Mucosa of stomach (tissue), 1 donor: ENCODE results near the gene S1PR3.

ENCODE experiments used
- H3K27me3 ChIP-seq: one replicate; pipeline ENCODE4 v1.7.0; 2013; ENCODE audit warnings: mild to moderate bottlenecking, low read length; ENCODE audit not compliant: control insufficient read depth, insufficient read depth
- H3K36me3 ChIP-seq: one replicate; pipeline ENCODE4 v1.7.0; 2013; ENCODE audit warnings: low read length; ENCODE audit not compliant: control insufficient read depth, insufficient read depth
- H3K4me1 ChIP-seq: one replicate; pipeline ENCODE4 v1.7.0; 2013; ENCODE audit warnings: mild to moderate bottlenecking, low read length; ENCODE audit not compliant: control insufficient read depth, insufficient read depth
- H3K4me3 ChIP-seq: one replicate; pipeline ENCODE4 v1.7.0; 2013; ENCODE audit warnings: low read length
- H3K9ac ChIP-seq: one replicate; pipeline ENCODE4 v1.7.0; 2013; ENCODE audit warnings: mild to moderate bottlenecking, low read length, moderate library complexity
- H3K9me3 ChIP-seq: one replicate; pipeline ENCODE4 v1.7.0; 2013; ENCODE audit warnings: mild to moderate bottlenecking, low read length, moderate library complexity; ENCODE audit not compliant: control insufficient read depth
- donor health status: Pancreatic carcinoma.

S1PR3 gene

GRCh38 chr9:89051421-89052025, 60.3 kb downstream of the S1PR3 start:
- Histone ChIP-seq H3K4me1 (no peaks in the 10 kb centered on the region), H3K9ac (no peak overlapping the region), H3K27me3 (no peaks in the 10 kb centered on the region), H3K9me3 (no peaks in the 10 kb centered on the region), H3K4me3 (no peak overlapping the region), H3K36me3 (no peaks in the 10 kb centered on the region)

GRCh38 chr9:89052470-89053097, 61.3 kb downstream of the S1PR3 start:
- Histone ChIP-seq H3K9ac (no peak overlapping the region), H3K4me1 (no peaks in the 10 kb centered on the region), H3K9me3 (no peaks in the 10 kb centered on the region), H3K4me3 (no peak overlapping the region), H3K27me3 (no peaks in the 10 kb centered on the region), H3K36me3 (no peaks in the 10 kb centered on the region)

- Histone ChIP-seq H3K27me3 (no peaks in the 10 kb centered on the region), H3K9ac (no peak overlapping the region), H3K4me3 (no peak overlapping the region), H3K4me1 (no peaks in the 10 kb centered on the region), H3K9me3 (no peaks in the 10 kb centered on the region), H3K36me3 (no peaks in the 10 kb centered on the region)
These were observed 62.0 kb downstream of the S1PR3 start for GRCh38 chr9:89053301-89053700.
